ENCODE results near the gene ANKMY1.

Gene ANKMY1

DNA sequence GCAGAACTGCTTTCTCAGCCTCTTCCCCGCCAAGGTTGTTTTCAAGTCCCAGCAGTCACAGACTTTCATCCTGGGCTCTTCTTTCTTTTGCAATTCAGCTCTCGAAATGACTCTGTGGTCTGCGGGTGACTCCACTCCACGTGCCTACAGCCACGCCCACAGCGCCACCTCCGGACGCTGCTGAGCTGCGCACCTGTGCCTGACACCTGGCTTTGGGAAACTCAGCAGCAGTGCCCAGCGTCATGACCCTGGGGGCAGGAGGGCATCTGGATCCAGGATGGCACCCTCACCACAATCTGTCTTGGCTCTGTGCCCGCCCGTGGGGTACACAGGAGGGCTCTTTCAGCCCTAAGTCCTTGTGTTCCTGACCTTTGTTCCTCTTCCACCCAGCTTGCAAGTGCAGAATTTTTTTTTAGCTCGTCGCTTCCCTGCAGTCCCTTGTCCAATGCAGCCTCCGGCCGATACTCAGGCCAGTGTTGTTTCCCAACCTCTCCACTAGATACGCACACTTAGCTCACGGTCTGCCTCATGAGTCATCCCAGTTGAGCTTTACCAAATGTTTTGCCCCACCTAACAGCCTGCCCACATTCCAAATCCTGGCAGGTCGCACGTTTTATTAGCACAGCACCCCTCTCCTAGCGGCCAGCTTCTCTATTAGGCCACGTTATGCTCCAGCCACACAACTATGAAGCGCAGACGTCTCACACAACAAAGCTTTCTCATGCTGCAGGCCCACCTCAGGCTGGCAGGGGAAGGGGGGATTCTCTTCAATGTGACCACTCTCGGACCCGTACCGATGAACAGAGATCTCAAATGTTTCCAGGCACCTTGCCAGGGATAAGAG lies 22.2 kb upstream of the ANKMY1 start:
- DNase-seq (ENCODE audit: low read depth in 2 of 2, low spot score in 1 of 2), result no peak

GRCh38 chr2:240579071-240579762 lies 21.4 kb upstream of the ANKMY1 start:
- DNase-seq (ENCODE audit: low read depth in 2 of 2, low spot score in 1 of 2), result no peak

DNA sequence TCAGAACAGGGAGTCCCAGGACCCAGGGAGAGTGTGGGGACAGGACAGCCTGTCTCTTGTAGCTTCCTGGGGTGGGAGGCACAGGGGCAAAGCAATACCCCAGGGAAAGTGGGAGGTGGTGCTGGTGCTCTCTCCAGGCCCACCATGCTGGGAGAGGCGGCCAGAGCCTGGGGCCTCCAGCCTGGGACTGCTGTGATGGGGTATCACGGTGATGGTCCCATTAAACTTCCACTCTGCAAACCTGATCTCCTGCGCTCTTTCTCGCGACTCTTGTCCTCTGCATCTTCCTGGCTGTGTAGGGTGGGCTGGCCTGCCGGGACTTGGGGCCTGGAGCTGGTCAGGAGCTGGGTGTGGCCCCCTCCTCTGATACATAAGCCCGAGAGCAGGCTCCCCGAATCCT lies 20.7 kb upstream of the ANKMY1 start:
- DNase-seq (ENCODE audit: low read depth in 2 of 2, low spot score in 1 of 2), result no peak

DNA sequence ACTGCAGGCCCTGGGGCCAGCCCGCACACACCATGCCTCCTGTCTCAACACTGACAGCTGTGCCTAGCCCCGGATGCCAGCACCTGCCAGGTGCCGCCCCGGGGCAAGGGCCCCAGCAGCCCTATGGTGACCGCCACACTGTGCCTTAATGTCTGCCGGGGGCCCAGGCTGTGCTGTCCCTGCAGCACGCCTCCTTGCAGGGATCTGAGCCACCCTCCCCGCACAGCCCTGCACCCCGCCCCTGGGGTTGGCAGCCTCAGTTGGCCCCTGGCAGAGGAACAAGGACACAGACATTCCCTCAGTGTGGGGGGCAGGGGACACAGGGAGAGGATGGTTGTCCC lies 20.3 kb upstream of the ANKMY1 start:
- no peak for DNase-seq (ENCODE audit: low read depth in 2 of 2, low spot score in 1 of 2)

DNA sequence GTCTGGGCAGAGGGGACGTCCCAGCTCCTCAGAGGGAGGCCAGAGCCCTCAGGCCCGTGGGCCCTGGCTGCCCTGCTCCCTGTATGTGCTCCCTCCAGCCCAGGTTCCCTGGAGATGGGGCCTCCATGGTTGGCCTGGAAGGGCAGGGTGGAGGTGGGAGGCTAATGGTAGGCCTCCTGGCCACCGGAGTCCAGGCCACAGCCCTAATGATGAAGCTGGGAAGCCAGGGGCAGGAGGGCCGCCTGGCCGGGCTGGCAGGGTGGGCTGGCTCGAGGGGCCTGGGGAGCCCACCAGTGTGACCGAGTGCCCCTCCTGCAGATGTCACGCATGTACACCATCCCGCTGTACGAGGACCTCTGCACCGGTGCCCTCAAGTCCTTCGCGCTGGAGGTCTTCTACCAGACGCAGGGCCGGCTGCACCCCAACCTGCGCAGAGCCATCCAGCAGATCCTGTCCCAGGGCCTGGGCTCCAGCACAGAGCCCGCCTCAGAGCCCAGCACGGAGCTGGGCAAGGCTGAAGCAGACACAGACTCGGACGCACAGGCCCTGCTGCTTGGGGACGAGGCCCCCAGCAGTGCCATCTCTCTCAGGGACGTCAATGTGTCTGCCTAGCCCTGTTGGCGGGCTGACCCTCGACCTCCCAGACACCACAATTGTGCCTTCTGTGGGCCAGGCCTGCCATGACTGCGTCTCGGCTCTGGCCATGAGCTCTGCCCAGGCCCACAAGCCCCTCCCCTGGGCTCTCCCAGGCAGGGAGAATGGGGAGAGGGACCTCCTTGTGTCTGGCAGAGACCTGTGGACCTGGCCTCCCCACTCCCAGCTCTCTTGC lies 19.7 kb upstream of the ANKMY1 start:
- no peak for DNase-seq (ENCODE audit: low read depth in 2 of 2, low spot score in 1 of 2)

DNA sequence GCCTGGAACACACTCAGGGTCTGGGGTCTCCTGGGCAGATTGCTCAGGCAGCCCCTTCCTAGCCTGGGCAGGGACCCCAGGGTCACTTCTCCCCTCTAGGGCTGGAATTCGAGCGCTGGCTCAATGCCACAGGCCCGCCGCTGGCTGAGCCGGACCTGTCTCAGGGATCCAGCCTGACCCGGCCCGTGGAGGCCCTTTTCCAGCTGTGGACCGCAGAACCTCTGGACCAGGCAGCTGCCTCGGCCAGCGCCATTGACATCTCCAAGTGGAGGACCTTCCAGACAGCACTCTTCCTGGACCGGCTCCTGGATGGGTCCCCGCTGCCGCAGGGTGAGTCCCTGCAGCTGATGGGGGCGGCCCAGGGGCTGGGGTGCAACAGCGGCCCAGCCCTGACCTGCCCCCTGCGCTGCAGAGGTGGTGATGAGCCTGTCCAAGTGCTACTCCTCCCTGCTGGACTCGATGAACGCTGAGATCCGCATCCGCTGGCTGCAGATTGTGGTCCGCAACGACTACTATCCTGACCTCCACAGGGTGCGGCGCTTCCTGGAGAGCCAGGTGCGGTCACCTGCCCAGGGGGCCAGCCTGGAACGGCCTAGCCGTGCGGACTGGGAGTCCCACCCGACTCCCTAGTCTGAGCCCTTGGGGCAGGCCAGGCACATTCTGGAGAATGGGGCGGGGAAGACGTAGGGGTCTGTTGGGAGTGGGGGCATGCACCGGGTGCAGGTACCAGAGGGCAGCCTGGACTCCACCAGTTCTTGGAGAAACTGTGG lies 18.8 kb upstream of the ANKMY1 start:
- no peak for DNase-seq (ENCODE audit: low read depth in 2 of 2, low spot score in 1 of 2)

DNA sequence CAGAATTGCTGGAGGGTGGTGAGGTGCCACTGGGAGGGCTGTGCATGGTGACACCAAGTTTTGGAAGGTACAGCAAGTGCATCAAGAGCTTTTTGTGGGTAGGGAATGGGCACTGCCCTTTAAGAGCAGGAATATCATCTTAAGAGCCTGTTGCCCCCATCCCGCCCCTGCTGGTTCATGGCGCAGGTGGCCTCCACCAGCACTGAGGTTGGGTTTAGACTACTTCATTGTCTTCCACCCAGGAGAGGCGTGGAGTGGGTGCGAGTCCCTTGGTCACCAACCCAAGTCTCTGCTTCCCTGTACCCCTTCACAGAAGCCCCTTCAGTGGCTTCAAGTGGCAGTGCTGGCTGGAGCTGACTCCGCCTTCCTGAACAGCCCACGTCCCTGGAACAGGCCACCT lies 18.2 kb upstream of the ANKMY1 start:
- DNase-seq (ENCODE audit: low read depth in 2 of 2, low spot score in 1 of 2), result no peak

DNA sequence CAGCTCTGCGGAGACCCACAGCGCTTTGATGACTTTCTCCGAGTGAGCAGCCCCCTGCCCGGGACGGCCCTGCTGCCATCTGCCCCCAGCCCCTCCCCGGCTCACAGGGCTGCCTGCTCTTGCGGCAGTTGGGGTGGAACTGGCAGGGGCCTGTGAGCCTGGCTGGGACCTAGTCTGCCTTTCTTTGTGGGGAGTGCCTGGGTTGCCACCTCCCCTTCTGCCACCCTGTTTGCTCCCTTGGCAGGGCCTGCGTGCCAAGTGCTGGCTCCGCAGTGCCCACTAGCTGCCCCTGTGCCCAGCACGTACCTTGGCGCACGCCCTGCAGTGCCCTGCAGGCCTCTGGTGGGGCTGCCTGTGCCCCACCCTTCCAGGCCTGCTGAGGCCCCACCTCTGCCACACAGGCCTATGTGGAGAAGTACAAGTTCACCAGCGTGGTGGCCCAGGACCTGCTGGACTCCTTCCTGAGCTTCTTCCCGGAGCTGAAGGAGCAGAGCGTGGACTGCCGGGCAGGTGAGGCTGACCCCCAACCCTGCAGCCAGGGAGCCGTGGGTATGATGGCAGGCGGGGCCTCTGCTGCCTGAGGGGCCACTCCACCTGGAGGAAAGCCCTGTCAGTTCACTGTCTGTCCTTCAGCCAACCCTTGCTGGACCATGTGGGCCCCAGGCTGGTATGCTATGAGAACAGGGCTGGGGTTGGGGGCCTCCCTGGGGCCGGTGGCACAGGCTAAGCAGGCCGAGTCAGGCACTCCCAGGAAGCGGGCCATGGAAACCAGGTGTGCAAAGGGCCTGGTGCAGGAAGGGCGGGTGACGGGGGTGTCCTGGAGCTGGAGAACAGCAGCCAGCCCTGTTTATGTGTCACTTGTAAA lies 17.5 kb upstream of the ANKMY1 start:
- DNase-seq (ENCODE audit: low read depth in 2 of 2, low spot score in 1 of 2), result no peak

DNA sequence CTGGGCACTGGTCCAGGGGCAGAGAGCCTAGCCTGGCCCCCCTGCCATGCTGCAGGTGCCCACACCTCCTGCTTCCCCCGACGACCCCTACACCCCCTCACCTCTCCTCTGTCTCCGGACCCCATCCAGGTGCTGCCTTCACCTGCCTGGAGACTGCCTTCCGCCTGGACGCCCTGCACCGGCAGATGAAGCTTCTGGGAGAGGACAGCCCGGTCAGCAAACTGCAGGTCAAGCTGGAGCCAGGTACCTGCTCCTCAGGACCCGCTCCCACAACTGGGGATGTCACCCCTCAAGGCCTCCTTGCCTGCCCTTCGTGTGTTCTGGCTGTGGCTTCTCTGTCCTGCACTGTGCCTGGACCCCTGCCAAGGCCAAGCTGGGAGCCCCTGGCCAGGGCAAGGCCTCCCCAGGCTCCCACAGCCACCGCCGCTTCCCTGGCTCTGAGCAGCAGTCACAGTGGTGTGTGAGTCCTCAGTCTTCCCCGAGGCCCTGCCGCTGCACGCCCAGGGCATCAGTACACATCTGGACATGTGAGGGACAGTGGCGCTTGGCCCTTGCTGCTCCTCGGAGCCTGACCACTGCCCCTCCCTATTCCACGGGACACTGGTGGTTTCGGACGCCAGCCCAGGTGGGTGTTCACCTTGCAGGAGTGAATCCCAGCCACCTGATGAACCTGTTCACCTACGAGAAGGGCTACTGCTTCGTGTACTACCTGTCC lies 16.8 kb upstream of the ANKMY1 start:
- no peak for DNase-seq (ENCODE audit: low read depth in 2 of 2, low spot score in 1 of 2)

GRCh38 chr2:240573516-240574385 lies 16.0 kb upstream of the ANKMY1 start:
- no peak for DNase-seq (ENCODE audit: low read depth in 2 of 2, low spot score in 1 of 2)

GRCh38 chr2:240573071-240573515 lies 15.3 kb upstream of the ANKMY1 start:
- DNase-seq (ENCODE audit: low read depth in 2 of 2, low spot score in 1 of 2), result no peak

GRCh38 chr2:240572141-240573031 lies 14.6 kb upstream of the ANKMY1 start:
- no peak for DNase-seq (ENCODE audit: low read depth in 2 of 2, low spot score in 1 of 2)

GRCh38 chr2:240571314-240571973 lies 13.7 kb upstream of the ANKMY1 start:
- no peak for DNase-seq (ENCODE audit: low read depth in 2 of 2, low spot score in 1 of 2)

DNA sequence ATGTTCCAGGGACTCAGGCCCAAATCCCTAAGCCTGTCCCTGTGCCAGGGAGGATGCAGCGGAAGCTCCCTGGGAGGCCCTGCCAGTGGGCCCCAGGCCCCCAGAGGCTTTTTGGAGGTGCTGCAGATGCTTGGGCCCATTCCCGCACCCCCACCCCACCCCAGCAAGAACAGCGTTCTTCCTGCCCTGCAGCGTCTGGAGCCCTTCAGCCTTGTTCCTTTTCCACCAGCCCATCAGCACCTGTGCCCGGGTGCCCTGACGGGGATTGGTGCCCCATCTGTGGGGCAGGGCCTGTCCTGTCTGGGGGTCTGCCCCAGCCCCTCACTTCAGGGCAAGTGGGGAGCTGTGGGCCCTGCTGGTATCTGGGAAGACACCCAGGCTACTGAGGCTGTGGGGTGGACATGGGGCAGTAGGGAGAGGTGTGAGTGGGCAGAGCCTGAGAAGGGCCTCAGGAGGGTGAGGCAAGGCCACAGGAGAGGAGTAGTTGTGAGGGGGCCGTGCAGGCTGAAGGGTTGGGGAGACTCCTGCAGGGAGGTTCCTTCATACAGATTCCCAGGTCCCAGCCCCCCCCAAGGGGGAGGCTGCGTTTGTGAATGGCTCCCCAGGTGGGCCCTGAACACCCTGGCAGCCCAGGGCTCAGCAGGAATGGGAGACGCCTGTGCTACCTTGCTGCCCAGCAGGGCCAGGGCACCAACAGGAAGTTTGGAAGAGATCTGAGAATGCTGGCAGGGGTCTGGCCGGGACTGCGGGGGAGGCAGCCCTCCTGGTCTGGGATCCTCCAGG lies 12.9 kb upstream of the ANKMY1 start:
- no peak for DNase-seq (ENCODE audit: low read depth in 2 of 2, low spot score in 1 of 2)

DNA sequence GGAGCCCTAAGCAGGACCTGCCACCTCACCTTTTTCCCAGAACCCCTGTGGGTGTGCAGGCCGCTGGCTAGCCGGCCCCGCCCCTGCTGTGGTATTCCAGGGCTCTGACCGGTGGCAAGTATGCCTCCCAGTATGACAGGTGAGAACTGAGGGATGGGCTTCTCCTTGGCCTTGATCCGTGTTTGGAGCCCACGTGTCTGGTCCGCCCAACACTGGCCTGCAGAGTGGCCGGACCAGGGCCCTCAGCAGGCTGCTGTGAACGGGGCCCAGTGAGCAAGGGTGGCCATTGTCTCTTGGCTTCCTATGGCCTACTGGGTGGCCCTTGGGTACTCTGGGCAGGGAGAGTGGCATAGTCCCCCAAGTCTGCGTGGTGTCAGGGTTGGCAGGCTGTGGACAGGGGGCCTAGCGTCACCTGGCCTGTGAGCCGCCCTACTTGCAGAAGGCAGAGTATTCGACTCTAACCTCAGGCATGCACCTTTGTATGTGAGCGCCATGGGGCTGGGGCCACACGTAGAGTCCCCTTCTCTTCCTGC lies 12.3 kb upstream of the ANKMY1 start:
- no peak for DNase-seq (ENCODE audit: low read depth in 2 of 2, low spot score in 1 of 2)

DNA sequence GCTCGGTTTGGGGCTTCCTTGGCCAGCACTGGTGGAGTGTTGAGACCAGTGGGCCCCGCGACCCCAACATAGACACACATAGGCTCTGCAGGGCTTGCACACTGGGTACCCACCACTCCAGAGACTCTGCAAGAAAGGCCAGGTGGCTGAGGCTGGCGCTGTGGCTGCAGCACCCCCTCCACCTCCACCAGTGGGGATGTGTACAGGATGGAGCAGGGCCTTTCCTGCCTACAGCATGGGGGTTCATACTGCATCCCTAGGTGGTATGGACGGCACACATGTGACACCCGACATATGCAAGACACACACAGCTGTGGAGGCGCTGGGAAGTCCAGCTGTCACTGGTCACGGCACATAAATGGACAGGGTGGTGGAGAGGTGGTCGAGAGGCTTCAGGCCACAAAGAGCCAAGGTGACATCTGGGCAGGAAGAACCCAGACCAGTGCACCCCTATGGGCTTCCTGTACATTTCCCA lies 11.8 kb upstream of the ANKMY1 start:
- no peak for DNase-seq (ENCODE audit: low read depth in 2 of 2, low spot score in 1 of 2)
